ENCODE measurements around the gene DUSP8. TPM values are rescaled to one million over a fixed set of nuclear protein-coding genes. Genes with fewer than 3 reads are reported as not detected.
A peak's percentile ranks its signal among the peaks of the same experiment; 100 is the strongest.
"Not testable (repeated sequence)": the region's sequence is repeated elsewhere in the genome, so short reads cannot be mapped to it uniquely, and the experiment has no call there.

Gene DUSP8
- total RNA-seq, 1 donor from 2014 or later, result 123 TPM

DNA sequence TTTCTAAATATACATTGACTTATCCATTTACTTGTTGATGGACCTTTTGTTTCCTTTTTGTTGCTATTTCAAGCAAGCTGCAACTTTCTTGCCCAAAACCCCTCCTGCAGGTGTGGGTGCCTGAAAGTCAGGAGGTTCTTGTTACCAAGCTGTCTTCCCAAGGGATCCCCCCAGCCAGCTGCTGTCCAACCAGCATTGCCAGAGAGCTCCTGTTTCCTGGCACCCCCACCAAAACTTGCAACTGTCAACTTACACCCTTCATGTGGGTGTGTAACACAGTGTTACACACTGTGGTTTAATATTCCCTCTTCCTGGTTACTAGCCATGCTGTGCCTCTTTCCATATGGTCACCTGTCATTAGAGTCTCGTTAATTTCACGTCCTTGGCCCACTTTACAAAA lies 14.6 kb upstream of the DUSP8 start:
- Mint-ChIP-seq H3K4me1 (ENCODE audit: low read depth, unreplicated experiment) (peaks cover 19% of the 10 kb centered on the region), H3K27me3 (ENCODE audit: unreplicated experiment) (peaks cover 5% of the 10 kb centered on the region), H3K4me3 (ENCODE audit: unreplicated experiment) (no peak overlapping the region), H3K36me3 (ENCODE audit: unreplicated experiment) (peaks cover 12% of the 10 kb centered on the region), H3K27ac (ENCODE audit: unreplicated experiment) (no peak overlapping the region), H3K9me3 (ENCODE audit: unreplicated experiment) (peaks cover 3% of the 10 kb centered on the region)
- TF ChIP-seq, protein P1, sequence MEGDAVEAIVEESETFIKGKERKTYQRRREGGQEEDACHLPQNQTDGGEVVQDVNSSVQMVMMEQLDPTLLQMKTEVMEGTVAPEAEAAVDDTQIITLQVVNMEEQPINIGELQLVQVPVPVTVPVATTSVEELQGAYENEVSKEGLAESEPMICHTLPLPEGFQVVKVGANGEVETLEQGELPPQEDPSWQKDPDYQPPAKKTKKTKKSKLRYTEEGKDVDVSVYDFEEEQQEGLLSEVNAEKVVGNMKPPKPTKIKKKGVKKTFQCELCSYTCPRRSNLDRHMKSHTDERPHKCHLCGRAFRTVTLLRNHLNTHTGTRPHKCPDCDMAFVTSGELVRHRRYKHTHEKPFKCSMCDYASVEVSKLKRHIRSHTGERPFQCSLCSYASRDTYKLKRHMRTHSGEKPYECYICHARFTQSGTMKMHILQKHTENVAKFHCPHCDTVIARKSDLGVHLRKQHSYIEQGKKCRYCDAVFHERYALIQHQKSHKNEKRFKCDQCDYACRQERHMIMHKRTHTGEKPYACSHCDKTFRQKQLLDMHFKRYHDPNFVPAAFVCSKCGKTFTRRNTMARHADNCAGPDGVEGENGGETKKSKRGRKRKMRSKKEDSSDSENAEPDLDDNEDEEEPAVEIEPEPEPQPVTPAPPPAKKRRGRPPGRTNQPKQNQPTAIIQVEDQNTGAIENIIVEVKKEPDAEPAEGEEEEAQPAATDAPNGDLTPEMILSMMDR (IDR thresholded peaks at IDR 0.05; ENCODE audit: partially characterized antibody, unreplicated experiment), result no peak
- no peak for DNase-seq

DNA sequence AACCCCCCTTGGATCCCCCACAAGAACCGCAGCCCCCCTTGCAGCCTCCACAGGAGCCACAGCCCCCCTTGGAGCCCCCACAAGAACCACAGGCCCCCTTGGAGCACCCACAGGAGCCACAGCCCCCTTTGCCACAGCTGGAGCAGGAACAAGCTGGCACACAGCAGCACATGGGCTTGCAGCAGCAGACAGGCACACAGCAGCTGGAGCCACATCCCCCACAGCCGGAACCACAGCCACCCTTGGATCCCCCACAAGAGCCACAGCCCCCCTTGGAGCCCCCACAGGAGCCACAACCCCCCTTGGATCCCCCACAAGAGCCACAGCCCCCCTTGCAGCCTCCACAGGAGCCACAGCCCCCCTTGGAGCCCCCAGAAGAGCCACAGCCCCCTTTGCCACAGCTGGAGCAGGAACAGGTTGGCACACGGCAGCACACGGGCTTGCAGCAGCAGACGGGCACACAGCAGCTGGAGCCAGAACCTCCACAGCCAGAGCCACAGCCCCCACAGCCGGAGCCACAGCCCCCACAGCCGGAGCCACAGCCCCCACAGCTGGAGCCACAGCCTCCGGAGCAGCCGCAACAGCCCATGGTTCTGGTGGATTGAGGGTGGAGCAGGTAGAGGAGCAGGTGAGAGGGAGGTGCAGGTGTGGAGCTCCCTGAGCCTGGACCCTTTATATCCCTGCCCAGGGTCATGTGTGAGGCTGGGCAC lies 12.7 kb upstream of the DUSP8 start, which contains the start of gene KRTAP5-1:
TSS of gene KRTAP5-1 (minus strand) at position 623 of the 710 bp plus-strand sequence. CDS start at position 589, 34 bp downstream.
- not testable (repeated sequence) for H3K4me3 Mint-ChIP-seq (ENCODE audit: unreplicated experiment); H3K9me3 Mint-ChIP-seq (ENCODE audit: unreplicated experiment); DNase-seq; H3K27me3 Mint-ChIP-seq (ENCODE audit: unreplicated experiment); H3K27ac Mint-ChIP-seq (ENCODE audit: unreplicated experiment)
- peaks cover 23% of the 10 kb centered on the region for H3K36me3 Mint-ChIP-seq (ENCODE audit: unreplicated experiment)
- peaks cover 19% of the 10 kb centered on the region for H3K4me1 Mint-ChIP-seq (ENCODE audit: low read depth, unreplicated experiment)

DNA sequence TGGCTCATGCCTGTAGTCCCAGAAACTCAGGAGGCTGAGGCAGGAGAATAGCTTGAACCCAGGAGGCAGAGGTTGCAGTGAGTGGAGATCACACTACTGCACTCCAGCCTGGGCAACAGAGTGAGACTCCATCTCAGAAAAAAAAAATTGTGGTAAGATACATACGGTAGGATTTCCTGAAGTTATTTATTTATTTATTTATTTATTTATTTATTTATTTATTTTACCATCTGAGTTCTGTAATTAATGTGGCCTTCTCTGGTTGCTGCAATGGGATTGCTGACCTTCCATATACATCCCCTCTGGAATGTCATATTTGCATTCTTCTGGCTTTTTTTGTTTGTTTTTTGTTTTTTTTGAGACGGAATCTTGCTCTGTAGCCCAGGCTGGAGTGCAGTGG lies 10.8 kb upstream of the DUSP8 start:
- peaks cover 31% of the 10 kb centered on the region for H3K36me3 Mint-ChIP-seq (ENCODE audit: unreplicated experiment)
- not testable (repeated sequence) for H3K27ac Mint-ChIP-seq (ENCODE audit: unreplicated experiment); H3K27me3 Mint-ChIP-seq (ENCODE audit: unreplicated experiment); H3K4me3 Mint-ChIP-seq (ENCODE audit: unreplicated experiment); H3K4me1 Mint-ChIP-seq (ENCODE audit: low read depth, unreplicated experiment); DNase-seq
- peaks cover 13% of the 10 kb centered on the region for H3K9me3 Mint-ChIP-seq (ENCODE audit: unreplicated experiment)

DNA sequence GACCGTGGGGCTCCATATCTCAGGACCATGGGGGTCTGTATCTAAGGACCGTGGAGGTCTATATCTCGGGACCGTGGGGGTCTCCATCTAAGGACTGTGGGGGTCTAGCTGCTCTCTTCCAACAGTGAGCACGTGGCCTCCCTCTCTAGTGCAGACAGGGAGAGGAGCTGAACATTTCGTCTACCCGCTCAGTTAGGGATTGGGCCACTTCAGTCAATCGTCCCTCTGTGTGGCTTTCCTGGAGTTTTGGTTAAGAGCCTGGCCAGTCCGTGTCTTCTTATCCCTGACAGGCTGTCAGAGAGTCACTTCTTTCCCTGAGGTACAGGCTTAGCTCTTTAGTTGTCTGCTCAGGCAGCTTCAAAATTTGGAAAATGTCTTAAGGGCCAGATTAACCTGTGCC lies 9.9 kb upstream of the DUSP8 start:
- Mint-ChIP-seq H3K4me1 (ENCODE audit: low read depth, unreplicated experiment) (peaks cover 10% of the 10 kb centered on the region), H3K9me3 (ENCODE audit: unreplicated experiment) (peaks cover 13% of the 10 kb centered on the region), H3K27me3 (ENCODE audit: unreplicated experiment) (peaks cover 7% of the 10 kb centered on the region), H3K36me3 (ENCODE audit: unreplicated experiment) (peaks cover 31% of the 10 kb centered on the region), H3K27ac (ENCODE audit: unreplicated experiment) (no peak overlapping the region), H3K4me3 (ENCODE audit: unreplicated experiment) (no peak overlapping the region)
- DNase-seq, result no peak
- TF ChIP-seq, protein P1 (IDR thresholded peaks at IDR 0.05; ENCODE audit: partially characterized antibody, unreplicated experiment), result no peak

DNA sequence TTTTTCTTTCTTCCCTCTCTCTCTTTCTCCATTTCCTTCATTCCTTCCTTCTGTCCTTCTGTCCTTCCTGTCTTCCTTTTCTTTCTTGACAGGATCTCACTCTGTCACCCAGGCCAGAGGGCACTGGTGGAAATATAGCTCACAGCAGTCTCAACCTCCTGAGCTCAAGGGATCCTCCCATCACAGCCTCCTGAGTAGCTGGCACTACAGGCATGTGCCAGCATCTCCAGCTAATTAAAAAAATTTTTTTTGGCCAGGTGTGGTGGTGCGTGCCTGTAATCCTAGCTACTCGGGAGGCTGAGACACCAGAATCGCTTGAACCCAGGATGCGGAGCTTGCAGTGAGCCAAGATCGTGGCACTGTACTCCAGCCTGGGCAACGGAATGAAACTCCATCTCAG lies 4.8 kb upstream of the DUSP8 start:
- Mint-ChIP-seq H3K4me1 (ENCODE audit: low read depth, unreplicated experiment) (no peaks in the 10 kb centered on the region), H3K4me3 (ENCODE audit: unreplicated experiment) (no peak overlapping the region), H3K9me3 (ENCODE audit: unreplicated experiment) (peaks cover 12% of the 10 kb centered on the region), H3K27me3 (ENCODE audit: unreplicated experiment) (peaks cover 12% of the 10 kb centered on the region), H3K36me3 (ENCODE audit: unreplicated experiment) (peaks cover 28% of the 10 kb centered on the region), H3K27ac (ENCODE audit: unreplicated experiment) (no peak overlapping the region)
- TF ChIP-seq, protein P1 (IDR thresholded peaks at IDR 0.05; ENCODE audit: partially characterized antibody, unreplicated experiment), result no peak
- DNase-seq, result no peak

DNA sequence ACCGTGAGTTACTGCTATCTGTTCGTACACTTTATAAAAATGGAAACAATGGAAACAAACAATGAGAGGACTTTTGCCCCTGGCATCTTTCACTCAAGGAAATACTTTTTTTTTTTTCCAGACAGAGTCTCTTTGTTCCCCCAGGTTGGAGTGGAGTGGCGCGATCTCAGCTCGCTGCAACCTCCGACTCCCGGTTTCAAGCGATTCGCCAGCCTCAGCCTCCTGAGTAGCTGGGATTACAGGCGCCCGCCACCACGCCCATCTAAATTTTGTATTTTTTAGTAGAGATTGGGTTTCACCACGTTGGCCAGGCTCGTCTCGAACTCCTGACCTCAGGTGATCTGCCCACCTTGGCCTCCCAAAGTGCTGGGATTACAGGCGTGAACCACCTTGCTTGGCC lies 3.7 kb upstream of the DUSP8 start:
- DNase-seq; H3K9me3 Mint-ChIP-seq (ENCODE audit: unreplicated experiment); H3K27ac Mint-ChIP-seq (ENCODE audit: unreplicated experiment); H3K4me1 Mint-ChIP-seq (ENCODE audit: low read depth, unreplicated experiment): not testable (repeated sequence)
- H3K27me3 Mint-ChIP-seq (ENCODE audit: unreplicated experiment), result peaks cover 12% of the 10 kb centered on the region
- peak overlapping the region; percentile 90 for H3K4me3 Mint-ChIP-seq (ENCODE audit: unreplicated experiment)
- peaks cover 18% of the 10 kb centered on the region for H3K36me3 Mint-ChIP-seq (ENCODE audit: unreplicated experiment)

Data from glutamatergic neuron (in vitro differentiated cells).